Ramos (cell line): ENCODE data around the gene PDE4D.

ENCODE experiments used
- in situ Hi-C: fragments of 300-500 bp; cut with MboI; formaldehyde crosslinking; loops from one replicate; pipeline ENCODE4 v1.14.3; 2022; ENCODE audit warnings: low sequenced_read_pairs; ENCODE audit not compliant: unreplicated experiment

PDE4D gene

GRCh38 chr5:59037041-59037440 is 856.5 kb downstream of the PDE4D start:
- in situ Hi-C loops, result no loop called here

- in situ Hi-C loops, result no loop called here
These were observed 857.1 kb downstream of the PDE4D start for GRCh38 chr5:59036274-59036961.

- in situ Hi-C loops, result no loop called here
These were observed 857.8 kb downstream of the PDE4D start for GRCh38 chr5:59035681-59036080.

GRCh38 chr5:59034498-59035186 is 858.9 kb downstream of the PDE4D start:
- in situ Hi-C loops, result no loop called here

- in situ Hi-C loops, result no loop called here
These were observed 866.2 kb downstream of the PDE4D start for GRCh38 chr5:59027145-59027907.

GRCh38 chr5:59025734-59026133 is 867.8 kb downstream of the PDE4D start:
- in situ Hi-C loops, result no loop called here

- in situ Hi-C loops, result no loop called here
These were observed 871.5 kb downstream of the PDE4D start for GRCh38 chr5:59021837-59022514.

GRCh38 chr5:59021286-59021673 is 872.2 kb downstream of the PDE4D start:
- in situ Hi-C loops, result no loop called here

- in situ Hi-C loops, result no loop called here
These were observed 872.8 kb downstream of the PDE4D start for GRCh38 chr5:59020611-59021285.

GRCh38 chr5:59019078-59019477 is 874.4 kb downstream of the PDE4D start:
- in situ Hi-C loops, result no loop called here

- in situ Hi-C loops, result no loop called here
These were observed 876.6 kb downstream of the PDE4D start for GRCh38 chr5:59016925-59017324.

GRCh38 chr5:59008816-59009473 is 884.6 kb downstream of the PDE4D start:
- in situ Hi-C loops, result no loop called here

- in situ Hi-C loops, result no loop called here
These were observed 886.0 kb downstream of the PDE4D start for GRCh38 chr5:59007460-59008063.

- in situ Hi-C loops, result no loop called here
These were observed 887.4 kb downstream of the PDE4D start for GRCh38 chr5:59005934-59006701.

GRCh38 chr5:59003641-59004040 is 889.9 kb downstream of the PDE4D start:
- in situ Hi-C loops, result no loop called here

- in situ Hi-C loops, result no loop called here
These were observed 890.4 kb downstream of the PDE4D start for GRCh38 chr5:59003124-59003523.

- in situ Hi-C loops, result no loop called here
These were observed 891.2 kb downstream of the PDE4D start for GRCh38 chr5:59002162-59002825.

GRCh38 chr5:59001716-59002115 is 891.8 kb downstream of the PDE4D start:
- in situ Hi-C loops, result no loop called here
